PFSK-1 (cell line): ENCODE results near the gene KNG1.

Experiments
- FOXP2 ChIP-seq: optimal IDR thresholded peaks from 2 replicates; pipeline ENCODE3; 2011; ENCODE audit warnings: borderline replicate concordance, control low read depth, inconsistent platforms; ENCODE audit not compliant: insufficient read depth; ENCODE audit errors: extremely low read length, extremely low read depth
- POLR2AphosphoS5 ChIP-seq: IDR thresholded peaks from 2 replicates; pipeline ENCODE4 v1.6.1; 2012; ENCODE audit warnings: low read depth, mild to moderate bottlenecking, control low read depth, low read length, moderate library complexity
- REST ChIP-seq, 2 experiments: IDR thresholded peaks; 2 replicates each; pipeline versions ENCODE4 v1.6.1 to v1.8.0; 2011 to 2012; ENCODE audit warnings: low read depth in 2 of 2, low read length in 2 of 2, control low read depth in 1 of 2, inconsistent platforms in 1 of 2, mild to moderate bottlenecking in 1 of 2, moderate library complexity in 1 of 2; ENCODE audit not compliant: insufficient read depth in 1 of 2
- SIN3A ChIP-seq: IDR thresholded peaks from 2 replicates; pipeline ENCODE4 v1.6.1; 2012; ENCODE audit warnings: mild to moderate bottlenecking, low read length, moderate library complexity, borderline replicate concordance; ENCODE audit not compliant: insufficient read depth
- TAF1 ChIP-seq: IDR thresholded peaks from 2 replicates; pipeline ENCODE4 v1.6.1; 2012; ENCODE audit warnings: low read length, control low read depth, borderline replicate concordance; ENCODE audit not compliant: insufficient read depth

DNA sequence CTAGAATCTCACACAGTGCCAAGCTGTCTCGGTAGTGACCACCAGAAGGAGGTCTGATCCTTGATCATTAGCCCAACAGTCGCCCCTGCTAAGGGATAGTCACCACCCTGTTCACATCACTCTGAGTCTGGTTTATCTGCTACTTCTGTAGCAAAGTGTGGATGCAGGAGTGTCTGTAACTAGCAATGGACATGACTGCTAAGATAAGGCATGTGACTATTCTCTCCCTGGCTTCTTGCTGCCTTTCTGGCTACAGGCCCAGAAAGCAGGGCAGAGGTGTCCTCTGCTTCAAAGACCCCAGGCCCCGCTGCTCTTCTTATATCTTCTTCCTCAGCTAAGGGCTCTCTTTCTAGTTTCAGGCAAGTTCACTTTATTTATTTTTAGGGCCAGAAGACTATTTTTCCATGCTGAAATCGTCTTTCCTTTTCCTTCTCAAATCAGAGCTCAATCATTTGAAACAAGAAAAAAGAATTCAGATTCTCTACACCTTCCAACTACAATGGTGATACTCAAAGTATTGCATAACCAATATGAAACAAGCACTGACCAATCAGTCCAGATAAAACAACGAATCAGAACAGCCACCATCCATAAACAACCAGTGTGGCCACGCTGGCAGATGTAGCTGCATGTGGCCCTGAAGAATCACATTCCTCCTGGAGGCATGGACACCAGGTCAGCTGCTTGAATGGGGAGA, 8.0 kb upstream of the KNG1 start:
- TF ChIP-seq POLR2AphosphoS5 (no peak), REST (IDR thresholded peaks at IDR 0.05; ENCODE audit: insufficient read depth in 1 of 2, low read depth in 2 of 2, low read length in 2 of 2) (no peak), SIN3A (no peak), TAF1 (no peak), FOXP2 (no peak)
